Transverse colon (tissue), 4 donors: ENCODE data around the gene RAX2. TPM values are rescaled to one million over a fixed set of nuclear protein-coding genes. Genes with fewer than 3 reads are reported as not detected.

Experiments
- DNase-seq: peaks from one replicate; pipeline ENCODE4 v3.0.0-alpha.2; 2019
- H3K27ac ChIP-seq, 4 donors: fragments of 200-600 bp; sonication (generic); 2 replicates each; pipeline ENCODE4 v1.5.1; 2016 to 2018; ENCODE audit warnings: inconsistent platforms in 4 of 4
- H3K27me3 ChIP-seq: fragments of 200-600 bp; sonication (generic); 2 replicates; pipeline ENCODE4 v1.5.1; 2017; ENCODE audit warnings: inconsistent platforms
- H3K36me3 ChIP-seq, 4 donors: fragments of 200-600 bp; sonication (generic); 2 replicates each; pipeline ENCODE4 v1.5.1; 2017 to 2019; ENCODE audit warnings: inconsistent platforms in 4 of 4
- H3K4me1 ChIP-seq, 4 donors: fragments of 200-600 bp; sonication (generic); 2 replicates each; pipeline ENCODE4 v1.5.1; 2017 to 2020; ENCODE audit warnings: inconsistent platforms in 4 of 4
- H3K4me3 ChIP-seq, 4 donors: fragments of 200-600 bp; sonication (generic); 1 replicate in 1 of 4; 2 replicates in 3 of 4; pipeline versions ENCODE4 v1.5.1 to v1.6.1; 2017 to 2019; ENCODE audit warnings: inconsistent platforms in 4 of 4
- H3K9me3 ChIP-seq, 2 donors: fragments of 200-600 bp; sonication (generic); 2 replicates each; pipeline ENCODE4 v1.5.1; 2017 to 2019; ENCODE audit warnings: inconsistent platforms in 2 of 2
- CTCF ChIP-seq, 5 experiments: fragments of 200-600 bp in 3 of 5; fragments of 450-650 bp in 2 of 5; sonication (generic) in 3 of 5; IDR thresholded peaks; 1 replicate in 2 of 5; 2 replicates in 3 of 5; pipeline ENCODE4 v1.5.1; 2016 to 2017; ENCODE audit warnings: antibody characterized with exemption in 5 of 5, inconsistent platforms in 3 of 5, mild to moderate bottlenecking in 2 of 5, moderate library complexity in 1 of 5
- EP300 ChIP-seq: sonication (generic); formaldehyde crosslinking; IDR thresholded peaks from one replicate; pipeline ENCODE4 v1.6.1; 2017; ENCODE audit warnings: antibody characterized with exemption, low read depth
- POLR2A ChIP-seq: fragments of 450-650 bp; IDR thresholded peaks from one replicate; pipeline ENCODE4 v1.6.1; 2016; ENCODE audit warnings: antibody characterized with exemption, mild to moderate bottlenecking, moderate library complexity
- POLR2AphosphoS5 ChIP-seq, 3 donors: sonication (generic); formaldehyde crosslinking; IDR thresholded peaks; one replicate each; pipeline ENCODE4 v1.6.1; 2016; ENCODE audit warnings: antibody characterized with exemption in 3 of 3
- WGBS, 2 donors: methylation state at CpG; one replicate each; pipeline ENCODE4 v1.1.5; 2018; ENCODE audit warnings: low coverage in 1 of 2; 5-methylcytosine and 5-hydroxymethylcytosine counted together
- in situ Hi-C, 4 donors: fragments of 200-750 bp; cut with MboI; loops; one replicate each; pipeline versions ENCODE4 v1.15.0 to v1.15.1; 2017; ENCODE audit warnings: low sequenced_read_pairs in 3 of 4, low pct_ligation_motif_present in 1 of 4, low pct_unique_long_range_greater_than_20kb in 1 of 4
- intact Hi-C: fragments of 100-400 bp; cut with DNase I; formaldehyde crosslinking; loops from one replicate; pipeline ENCODE4 v1.15.1; 2023; ENCODE audit warnings: low total_unique reads
- total RNA-seq, 4 donors: library from RNA; depleted of rRNA; stranded (reverse); fragments of >200 nt; gene quantifications; one replicate each; pipeline ENCODE4 v1.1.0, GENCODE V29; 2016

RAX2 gene
- total RNA-seq, 4 donors from 2014 or later, result not detected

DNA sequence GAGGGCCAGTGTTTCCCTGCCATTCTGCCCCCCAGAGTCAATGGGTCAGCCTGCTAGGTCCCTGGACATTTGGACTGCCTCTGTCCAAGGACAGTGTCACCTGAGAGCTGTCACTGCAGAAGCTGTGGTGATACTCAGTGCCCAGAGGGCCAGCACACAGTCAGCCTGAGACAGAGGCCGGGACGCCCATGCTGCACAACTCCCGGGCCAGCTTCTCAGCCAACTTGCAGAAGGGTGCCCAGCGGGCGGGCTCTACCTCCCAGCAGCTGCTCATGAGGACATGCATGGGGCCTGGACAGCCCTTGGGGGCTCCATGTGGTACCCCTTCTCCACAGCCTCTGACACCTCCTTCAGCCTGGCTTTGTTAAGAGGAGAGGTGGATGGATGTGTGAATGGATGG is 3.8 kb upstream of the RAX2 start:
- intact Hi-C loops, result no loop called here
- no peak for TF ChIP-seq POLR2AphosphoS5 (IDR thresholded peaks at IDR 0.05)
- Histone ChIP-seq H3K9me3 (peaks cover under 1 to 2% of the 10 kb centered on the region in 2 donors), H3K4me3 (no peak overlapping the region), H3K36me3 (no peaks in the 10 kb centered on the region), H3K4me1 (no peaks in the 10 kb centered on the region), H3K27me3 (no peaks in the 10 kb centered on the region), H3K27ac (no peak overlapping the region)
- in situ Hi-C loops, result no loop called here
- WGBS, 2 donors, result 80 to 96% methylated on average over 1 to 5 of the region's 5 CpGs
- DNase-seq, result no peak

GRCh38 chr19:3775374-3775711 is 3.3 kb upstream of the RAX2 start:
- Histone ChIP-seq H3K27me3 (no peaks in the 10 kb centered on the region), H3K9me3 (no peaks in the 10 kb centered on the region), H3K4me3 (no peak overlapping the region), H3K27ac (no peak overlapping the region), H3K4me1 (no peaks in the 10 kb centered on the region), H3K36me3 (no peaks in the 10 kb centered on the region)
- TF ChIP-seq CTCF (IDR thresholded peaks at IDR 0.05), result no peak
- 88% methylated on average over 2 of the region's 2 CpGs; no CpG with 5 or more reads in 1 of the 2 donors for WGBS, 2 donors
- intact Hi-C loops (no loop called here), in situ Hi-C loops (no loop called here)
- DNase-seq, result no peak

GRCh38 chr19:3774621-3775373 is 2.8 kb upstream of the RAX2 start:
- Histone ChIP-seq H3K4me1 (no peaks in the 10 kb centered on the region), H3K4me3 (no peak overlapping the region), H3K27me3 (no peaks in the 10 kb centered on the region), H3K9me3 (no peaks in the 10 kb centered on the region), H3K27ac (no peak overlapping the region), H3K36me3 (no peaks in the 10 kb centered on the region)
- intact Hi-C loops, result no loop called here
- no peak for TF ChIP-seq CTCF (IDR thresholded peaks at IDR 0.05)
- TF ChIP-seq POLR2A, result no peak
- no peak for TF ChIP-seq EP300
- no peak for TF ChIP-seq POLR2AphosphoS5 (IDR thresholded peaks at IDR 0.05)
- WGBS, 2 donors, result 57 to 73% methylated on average over 3 to 25 of the region's 25 CpGs
- DNase-seq, result no peak
- in situ Hi-C loops, result no loop called here

GRCh38 chr19:3773814-3774515 is 1.9 kb upstream of the RAX2 start:
- in situ Hi-C loops, result no loop called here
- Histone ChIP-seq H3K36me3 (no peaks in the 10 kb centered on the region), H3K4me1 (no peaks in the 10 kb centered on the region), H3K4me3 (no peak overlapping the region), H3K9me3 (no peaks in the 10 kb centered on the region), H3K27ac (no peak overlapping the region), H3K27me3 (no peaks in the 10 kb centered on the region)
- TF ChIP-seq POLR2A, result no peak
- no peak for TF ChIP-seq POLR2AphosphoS5 (IDR thresholded peaks at IDR 0.05)
- no peak for TF ChIP-seq EP300
- TF ChIP-seq CTCF (IDR thresholded peaks at IDR 0.05), result no peak
- no peak for DNase-seq
- intact Hi-C loops, result no loop called here
- 64 to 84% methylated on average over 4 to 12 of the region's 12 CpGs for WGBS, 2 donors
